ENCODE measurements around the gene CD209. TPM values are rescaled to one million over a fixed set of nuclear protein-coding genes. Genes with fewer than 3 reads are reported as not detected.
A peak's percentile ranks its signal among the peaks of the same experiment; 100 is the strongest.

Gene CD209
- total RNA-seq, 1 donor from 2014 or later = not detected

DNA sequence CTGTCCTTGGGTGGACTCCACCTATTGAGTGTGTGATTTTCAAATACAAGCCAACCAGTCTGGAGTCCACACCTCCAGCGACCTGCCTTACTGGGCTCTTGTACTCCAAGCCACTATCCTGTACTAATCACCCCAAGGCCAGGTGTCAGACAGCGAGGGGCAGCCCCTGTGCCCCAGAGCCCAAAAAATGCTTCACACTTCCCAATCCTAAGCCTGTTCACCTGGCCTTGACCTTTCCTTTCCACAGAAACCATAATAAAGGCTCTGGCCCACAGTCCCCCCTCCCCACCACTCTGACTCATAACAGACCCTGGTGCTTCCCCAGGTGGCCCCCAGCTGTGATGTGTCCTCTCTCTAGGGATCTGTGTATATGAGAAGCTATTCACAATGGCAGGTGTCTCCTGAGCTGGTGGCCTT is 3.9 kb downstream of the CD209 start:
- peak; percentile 38 for DNase-seq (ENCODE audit: low spot score)
- Mint-ChIP-seq H3K36me3 (ENCODE audit: low read depth) (no peaks in the 10 kb centered on the region), H3K4me1 (ENCODE audit: low read depth) (no peaks in the 10 kb centered on the region), H3K4me3 (ENCODE audit: unreplicated experiment) (no peak overlapping the region), H3K9me3 (ENCODE audit: low read depth) (peaks cover 4% of the 10 kb centered on the region), H3K27me3 (ENCODE audit: low read depth) (peaks cover 54% of the 10 kb centered on the region), H3K27ac (ENCODE audit: unreplicated experiment) (no peak overlapping the region)
- TF ChIP-seq, protein P1, sequence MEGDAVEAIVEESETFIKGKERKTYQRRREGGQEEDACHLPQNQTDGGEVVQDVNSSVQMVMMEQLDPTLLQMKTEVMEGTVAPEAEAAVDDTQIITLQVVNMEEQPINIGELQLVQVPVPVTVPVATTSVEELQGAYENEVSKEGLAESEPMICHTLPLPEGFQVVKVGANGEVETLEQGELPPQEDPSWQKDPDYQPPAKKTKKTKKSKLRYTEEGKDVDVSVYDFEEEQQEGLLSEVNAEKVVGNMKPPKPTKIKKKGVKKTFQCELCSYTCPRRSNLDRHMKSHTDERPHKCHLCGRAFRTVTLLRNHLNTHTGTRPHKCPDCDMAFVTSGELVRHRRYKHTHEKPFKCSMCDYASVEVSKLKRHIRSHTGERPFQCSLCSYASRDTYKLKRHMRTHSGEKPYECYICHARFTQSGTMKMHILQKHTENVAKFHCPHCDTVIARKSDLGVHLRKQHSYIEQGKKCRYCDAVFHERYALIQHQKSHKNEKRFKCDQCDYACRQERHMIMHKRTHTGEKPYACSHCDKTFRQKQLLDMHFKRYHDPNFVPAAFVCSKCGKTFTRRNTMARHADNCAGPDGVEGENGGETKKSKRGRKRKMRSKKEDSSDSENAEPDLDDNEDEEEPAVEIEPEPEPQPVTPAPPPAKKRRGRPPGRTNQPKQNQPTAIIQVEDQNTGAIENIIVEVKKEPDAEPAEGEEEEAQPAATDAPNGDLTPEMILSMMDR (IDR thresholded peaks at IDR 0.05) = no peak

DNA sequence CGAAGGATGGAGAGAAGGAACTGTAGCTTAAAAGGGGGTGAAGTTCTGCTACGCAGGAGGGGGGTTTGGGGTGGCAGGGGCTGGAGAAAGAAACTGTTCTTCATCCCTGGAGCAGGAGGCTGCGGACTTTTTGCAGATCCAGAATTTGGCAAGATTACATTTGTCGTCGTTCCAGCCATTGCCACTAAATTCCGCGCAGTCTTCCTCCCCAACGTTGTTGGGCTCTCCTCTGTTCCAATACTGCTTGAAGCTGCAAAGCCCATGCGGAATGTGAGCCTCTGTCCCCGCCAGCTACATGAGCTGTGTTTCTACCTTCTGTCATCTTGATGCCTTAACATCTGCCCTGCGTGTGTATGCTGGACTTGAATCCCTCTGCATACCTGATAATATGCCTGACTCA is 4.3 kb downstream of the CD209 start:
- Mint-ChIP-seq H3K36me3 (ENCODE audit: low read depth) (peaks cover under 1% of the 10 kb centered on the region), H3K4me3 (ENCODE audit: unreplicated experiment) (no peak overlapping the region), H3K27me3 (ENCODE audit: low read depth) (peaks cover 56% of the 10 kb centered on the region), H3K9me3 (ENCODE audit: low read depth) (peaks cover 1% of the 10 kb centered on the region), H3K27ac (ENCODE audit: unreplicated experiment) (no peak overlapping the region), H3K4me1 (ENCODE audit: low read depth) (no peaks in the 10 kb centered on the region)
- TF ChIP-seq, protein P1 (IDR thresholded peaks at IDR 0.05) = no peak
- DNase-seq (ENCODE audit: low spot score) = peak; percentile 43

DNA sequence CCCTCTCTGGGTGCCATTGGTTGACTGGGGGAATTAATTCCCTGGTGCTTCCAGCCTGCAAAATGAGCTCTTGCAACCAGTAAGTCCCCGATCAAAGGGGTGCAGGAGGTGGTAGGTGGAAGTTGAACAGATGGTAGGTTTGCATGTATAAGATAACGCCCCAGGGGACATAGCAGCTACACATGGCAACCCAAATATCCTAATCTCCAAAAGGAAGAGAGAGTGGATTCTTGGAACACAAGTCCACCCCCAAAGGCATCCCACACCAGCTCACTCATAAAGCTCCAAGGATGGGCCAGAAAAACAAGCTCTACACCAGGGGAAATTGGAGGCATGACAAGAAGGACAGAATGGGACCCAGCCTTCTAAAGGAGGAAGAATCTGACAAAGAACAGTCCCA is 4.8 kb downstream of the CD209 start:
- Mint-ChIP-seq H3K4me1 (ENCODE audit: low read depth) (no peaks in the 10 kb centered on the region), H3K4me3 (ENCODE audit: unreplicated experiment) (no peak overlapping the region), H3K9me3 (ENCODE audit: low read depth) (no peaks in the 10 kb centered on the region), H3K27ac (ENCODE audit: unreplicated experiment) (no peak overlapping the region), H3K27me3 (ENCODE audit: low read depth) (peaks cover 57% of the 10 kb centered on the region), H3K36me3 (ENCODE audit: low read depth) (peaks cover 2% of the 10 kb centered on the region)
- DNase-seq (ENCODE audit: low spot score) = no peak
- TF ChIP-seq, protein P1 (IDR thresholded peaks at IDR 0.05) = no peak

DNA sequence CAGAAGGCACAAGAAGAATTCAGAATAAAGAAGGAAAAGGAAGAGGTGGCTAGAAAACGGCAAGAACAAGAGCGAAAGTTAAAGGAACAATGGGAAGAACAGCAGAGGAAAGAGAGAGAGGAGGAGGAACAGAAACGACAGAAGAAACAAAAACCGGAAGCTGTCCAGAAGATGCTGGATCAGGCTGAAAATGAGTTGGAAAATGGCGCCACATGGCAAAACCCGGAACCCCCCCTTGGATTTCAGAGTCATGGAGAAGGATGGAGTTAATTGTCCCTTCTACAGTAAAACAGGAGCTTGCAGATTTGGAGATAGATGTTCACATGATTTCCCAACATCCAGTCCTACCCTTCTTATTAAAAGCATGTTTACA is 6.7 kb downstream of the CD209 start:
- TF ChIP-seq, protein P1 (IDR thresholded peaks at IDR 0.05) = no peak

DNA sequence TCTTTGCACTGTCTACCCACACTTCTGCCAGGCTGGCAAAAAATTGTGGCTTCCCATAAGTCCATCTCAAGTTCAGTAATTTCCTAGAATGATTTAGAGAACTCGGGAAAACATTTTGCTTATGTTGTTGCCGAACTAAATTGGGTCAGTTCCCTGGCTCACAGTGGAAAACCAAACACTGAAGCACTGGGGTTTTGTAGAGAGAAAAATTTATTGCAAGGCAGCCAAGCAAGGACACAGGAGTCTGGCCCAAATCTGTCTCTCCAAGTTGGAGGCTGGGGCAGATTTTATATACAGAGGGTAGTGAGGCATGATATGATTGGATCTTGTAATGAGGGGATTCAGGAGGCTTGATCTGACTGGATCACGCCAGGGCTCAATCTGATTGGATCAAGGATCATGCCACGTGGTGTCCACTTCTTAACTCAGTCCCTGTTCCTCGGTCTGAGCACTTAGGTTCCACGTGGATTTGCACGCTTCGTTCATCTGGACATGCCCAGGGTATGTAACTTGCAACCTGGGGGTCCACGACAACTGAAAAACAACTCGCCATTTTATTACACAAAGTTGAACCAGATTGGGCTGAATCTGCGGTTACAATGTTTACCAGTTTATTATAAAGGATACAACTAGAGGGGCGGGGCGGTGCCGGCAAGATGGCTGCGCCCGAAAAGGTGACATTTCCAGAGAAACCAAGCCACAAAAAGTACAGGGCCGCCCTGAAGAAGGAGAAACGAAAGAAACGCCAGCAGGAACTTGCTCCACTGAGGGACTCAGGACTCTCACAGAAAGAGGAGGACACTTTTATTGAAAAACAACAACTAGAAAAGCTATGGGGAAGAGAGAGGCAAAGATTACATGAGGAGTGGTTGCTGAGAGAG is 7.3 kb downstream of the CD209 start:
- Mint-ChIP-seq H3K27me3 (ENCODE audit: low read depth) (peaks cover 64% of the 10 kb centered on the region), H3K27ac (ENCODE audit: unreplicated experiment) (no peak overlapping the region), H3K4me1 (ENCODE audit: low read depth) (no peaks in the 10 kb centered on the region), H3K4me3 (ENCODE audit: unreplicated experiment) (no peak overlapping the region), H3K36me3 (ENCODE audit: low read depth) (peaks cover 2% of the 10 kb centered on the region), H3K9me3 (ENCODE audit: low read depth) (no peaks in the 10 kb centered on the region)
- DNase-seq (ENCODE audit: low spot score) = peak; percentile 29
- TF ChIP-seq, protein P1 (IDR thresholded peaks at IDR 0.05) = no peak

More for the DNA sequence above, 6.7 kb downstream of the CD209 start:
- Mint-ChIP-seq H3K36me3 (ENCODE audit: low read depth) (peaks cover 2% of the 10 kb centered on the region), H3K4me1 (ENCODE audit: low read depth) (no peaks in the 10 kb centered on the region), H3K27me3 (ENCODE audit: low read depth) (peaks cover 62% of the 10 kb centered on the region), H3K9me3 (ENCODE audit: low read depth) (no peaks in the 10 kb centered on the region), H3K4me3 (ENCODE audit: unreplicated experiment) (no peak overlapping the region), H3K27ac (ENCODE audit: unreplicated experiment) (no peak overlapping the region)
- DNase-seq (ENCODE audit: low spot score) = no peak

Measured in chondrocyte (in vitro differentiated cells).